Activated B cell treated with CpG ODN at 0.5 μM for 24 hours (primary cell): ENCODE measurements around the gene CRACR2A. TPM values are rescaled to one million over a fixed set of nuclear protein-coding genes. Genes with fewer than 3 reads are reported as not detected.

ENCODE experiments used
- ATAC-seq: fragments of 200-7000 bp; cut with Tn5 transposase; one replicate; pipeline ENCODE4 v1.10.0; 2021; ENCODE audit warnings: low read depth, mild to moderate bottlenecking, moderate library complexity
- CTCF ChIA-PET: fragments of 350-600 bp; sonication (Branson Sonifier 250); formaldehyde crosslinking; loops from one replicate; lab custom pipeline; 2021; ENCODE audit warnings: antibody characterized with exemption; lab: Charles Lee
- POLR2A ChIA-PET: fragments of 350-600 bp; sonication (Branson Sonifier 250); formaldehyde crosslinking; loops from one replicate; lab custom pipeline; 2021; ENCODE audit warnings: antibody characterized with exemption; lab: Charles Lee
- DNase-seq: peaks from one replicate; pipeline ENCODE4 v3.0.0; 2022
- H3K27ac Mint-ChIP-seq: one replicate; pipeline ENCODE4 v1.8.0; 2020; ENCODE audit warnings: mixed read lengths
- H3K27me3 Mint-ChIP-seq: one replicate; pipeline ENCODE4 v1.8.0; 2021; ENCODE audit warnings: mixed read lengths
- H3K36me3 Mint-ChIP-seq: one replicate; pipeline ENCODE4 v1.8.0; 2021; ENCODE audit warnings: low read depth, mixed read lengths
- H3K4me1 Mint-ChIP-seq: one replicate; pipeline ENCODE4 v1.8.0; 2021; ENCODE audit warnings: mixed read lengths
- H3K4me3 Mint-ChIP-seq: one replicate; pipeline ENCODE4 v1.8.0; 2020; ENCODE audit warnings: mild to moderate bottlenecking, mixed read lengths
- H3K9me3 Mint-ChIP-seq: one replicate; pipeline ENCODE4 v1.8.0; 2020; ENCODE audit warnings: mixed read lengths
- CTCF ChIP-seq: fragments of 200-600 bp; IDR thresholded peaks from one replicate; pipeline ENCODE4 v1.8.0; 2022; ENCODE audit warnings: antibody characterized with exemption, mild to moderate bottlenecking
- intact Hi-C: fragments of 100-400 bp; cut with micrococcal nuclease; formaldehyde crosslinking; loops from one replicate; pipeline ENCODE4 v1.15.1; 2024
- total RNA-seq: library from RNA; stranded (reverse); gene quantifications from 2 replicates; pipeline ENCODE4 v1.2.3, GENCODE V29; 2022

Gene CRACR2A
- total RNA-seq, 1 donor from 2014 or later: 25.8 TPM

- Mint-ChIP-seq H3K36me3 (peaks cover 66% of the 10 kb centered on the region), H3K27ac (no peak overlapping the region), H3K4me3 (no peak overlapping the region), H3K4me1 (peaks cover 10% of the 10 kb centered on the region), H3K27me3 (no peaks in the 10 kb centered on the region), H3K9me3 (peaks cover 3% of the 10 kb centered on the region)
- intact Hi-C loops: no loop called here
- TF ChIP-seq CTCF: no peak
- DNase-seq (no peak), ATAC-seq (no peak)
- ChIA-PET CTCF (no interaction called here), POLR2A (no interaction called here)
These were observed 27.4 kb downstream of the CRACR2A start for GRCh38 chr12:3725388-3726115.

DNA sequence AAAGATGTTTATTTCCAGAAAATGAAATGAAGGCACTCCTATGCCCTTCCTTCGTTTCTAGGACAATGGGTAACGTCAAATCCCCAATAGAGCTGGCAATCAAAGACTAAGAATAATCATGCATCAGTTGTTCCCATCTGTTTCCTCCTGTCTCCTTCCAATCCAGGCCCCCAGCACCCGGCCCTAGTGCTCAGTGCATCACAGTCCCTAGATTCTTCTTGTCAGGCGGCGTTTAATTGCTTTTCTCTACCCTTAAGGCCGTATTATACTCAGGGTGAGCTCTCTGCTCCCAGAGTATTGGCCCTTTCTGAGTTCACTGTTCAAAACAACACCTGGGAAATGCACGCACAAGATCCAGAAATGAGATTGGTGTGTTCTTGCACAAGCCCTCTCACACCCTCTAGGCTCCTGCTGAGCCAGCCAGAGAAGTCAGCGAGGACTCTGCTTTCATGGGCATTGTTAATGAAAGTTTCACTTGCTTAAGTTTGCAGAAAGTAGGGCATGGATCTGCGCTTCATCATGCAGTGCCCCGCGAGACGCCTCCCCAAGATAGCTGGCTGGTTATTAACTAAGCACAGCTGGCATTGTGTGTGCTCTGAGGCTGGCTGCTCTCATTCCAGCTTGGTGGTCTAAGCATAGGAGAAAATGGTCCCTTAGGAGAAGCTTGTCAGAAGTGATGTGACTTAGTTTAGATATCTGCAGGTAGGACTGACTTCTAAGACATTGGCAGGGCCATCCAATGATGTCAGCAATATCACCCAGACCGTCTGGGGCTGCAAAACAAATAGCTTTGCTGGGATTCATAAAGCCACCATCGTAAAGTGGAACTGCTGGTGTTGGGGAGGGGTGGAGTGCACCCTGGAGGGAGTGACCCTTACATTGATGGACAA, 28.7 kb downstream of the CRACR2A start:
- intact Hi-C loops: no loop called here
- H3K4me1 Mint-ChIP-seq: peaks cover 12% of the 10 kb centered on the region
- H3K27ac Mint-ChIP-seq: no peak overlapping the region
- TF ChIP-seq CTCF: no peak
- ChIA-PET CTCF (no interaction called here), POLR2A (no interaction called here)
- DNase-seq (no peak), ATAC-seq (no peak)
- H3K9me3 Mint-ChIP-seq: peaks cover 3% of the 10 kb centered on the region
- H3K4me3 Mint-ChIP-seq: no peak overlapping the region
- no peaks in the 10 kb centered on the region for H3K27me3 Mint-ChIP-seq
- peaks cover 56% of the 10 kb centered on the region for H3K36me3 Mint-ChIP-seq

DNA sequence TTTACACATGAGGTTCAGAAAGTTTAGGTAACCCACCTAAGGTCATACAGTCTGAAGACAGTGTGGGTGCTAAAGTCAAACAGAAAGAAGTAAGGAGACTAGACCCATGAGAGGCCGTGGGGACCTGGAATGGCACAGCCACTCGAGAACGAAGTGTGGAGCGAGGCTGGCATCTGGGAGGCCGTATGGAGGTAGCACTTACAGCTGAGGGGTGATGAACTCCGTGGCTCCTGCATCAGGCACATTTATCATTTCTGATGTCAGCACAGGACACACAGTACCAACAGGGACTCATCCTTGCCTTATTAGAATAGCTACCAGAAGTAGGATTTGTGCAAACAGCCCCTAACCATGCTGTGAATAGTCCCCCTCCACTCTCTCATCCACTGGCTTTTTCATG, 30.5 kb downstream of the CRACR2A start:
- no peak for TF ChIP-seq CTCF
- CTCF ChIA-PET: no interaction called here
- intact Hi-C loops: no loop called here
- Mint-ChIP-seq H3K27ac (no peak overlapping the region), H3K9me3 (peaks cover 3% of the 10 kb centered on the region), H3K4me1 (peaks cover 18% of the 10 kb centered on the region), H3K4me3 (no peak overlapping the region), H3K36me3 (peaks cover 44% of the 10 kb centered on the region), H3K27me3 (no peaks in the 10 kb centered on the region)
- POLR2A ChIA-PET: no interaction called here
- DNase-seq (no peak), ATAC-seq (no peak)

GRCh38 chr12:3720772-3721171, 32.1 kb downstream of the CRACR2A start:
- no peak for DNase-seq
- Mint-ChIP-seq H3K27me3 (no peaks in the 10 kb centered on the region), H3K27ac (no peak overlapping the region), H3K9me3 (peaks cover 3% of the 10 kb centered on the region), H3K4me3 (no peak overlapping the region), H3K36me3 (peaks cover 35% of the 10 kb centered on the region), H3K4me1 (peaks cover 18% of the 10 kb centered on the region)
- intact Hi-C loops: no loop called here
- CTCF ChIA-PET: no interaction called here
- POLR2A ChIA-PET: no interaction called here
- ATAC-seq: no peak
- no peak for TF ChIP-seq CTCF

DNA sequence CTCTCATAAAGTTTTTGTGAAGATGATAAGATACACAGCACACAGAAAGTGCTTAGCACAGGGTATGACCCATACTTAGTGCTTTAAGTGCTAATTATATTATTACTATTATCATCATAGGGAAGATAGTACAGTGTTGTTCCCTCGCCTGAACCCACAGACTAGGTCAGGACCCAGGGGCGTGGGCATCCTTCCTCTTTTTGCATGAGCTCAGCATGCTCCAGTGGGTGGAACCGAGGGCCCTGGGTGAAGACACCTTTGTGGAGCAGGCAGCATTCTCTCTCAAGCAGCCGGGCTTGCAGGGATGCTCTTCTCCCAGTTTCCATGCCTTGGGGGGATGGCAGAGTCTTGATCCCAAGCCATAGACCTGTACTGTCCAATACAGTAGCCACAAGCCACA, 34.8 kb downstream of the CRACR2A start:
- no peak overlapping the region for H3K27ac Mint-ChIP-seq
- TF ChIP-seq CTCF: no peak
- POLR2A ChIA-PET: interaction anchor here (0.6 kb wide), 1 partner anchor 825 kb away, joined by 4 read pairs; no protein-coding TSS in a partner anchor
- CTCF ChIA-PET: no interaction called here
- no peak overlapping the region for H3K4me3 Mint-ChIP-seq
- peaks cover 18% of the 10 kb centered on the region for H3K4me1 Mint-ChIP-seq
- peaks cover 3% of the 10 kb centered on the region for H3K9me3 Mint-ChIP-seq
- DNase-seq (peak; percentile 23), ATAC-seq (peak; percentile 83)
- peaks cover 13% of the 10 kb centered on the region for H3K36me3 Mint-ChIP-seq
- intact Hi-C loops: no loop called here
- H3K27me3 Mint-ChIP-seq: no peaks in the 10 kb centered on the region
